Heart left ventricle (tissue), 13 donors: Measurements from ENCODE around the gene ADCK1.

Experiments
- POLR2A ChIP-seq, 2 donors: fragments of 450-650 bp; IDR thresholded peaks; one replicate each; pipeline ENCODE4 v1.6.1; 2017; ENCODE audit warnings: antibody characterized with exemption in 2 of 2, mild to moderate bottlenecking in 2 of 2, moderate library complexity in 2 of 2
- TF ChIP-seq, protein P1 (sequence below), 12 donors: fragments of 200-600 bp; sonication (generic) in 4 of 12; IDR thresholded peaks; one replicate each; pipeline versions ENCODE4 v1.5.0 to v1.8.0; 2018 to 2022; ENCODE audit warnings: antibody characterized with exemption in 12 of 12, mild to moderate bottlenecking in 5 of 12
- donor health status: ischemic (EF 13 %, LVEDD 7.1; RV severe dilation, severe dysfunction).
- donor health status: DM: no; HTN: yes; CAD: no.
- donor health status: DM: no; HTN: no; CAD: no.
- donor health status: ischemic (EF 25% LVEDD 6.9; RV normal size, moderate dysfunction).
- donor health status: ischemic (EF 25% LVEDD 5.7; RV mildly dilated, moderate dysfunction).
- donor health status: ischemic (EF 35%, LVEDD 5.7; RV mildly dilated, moderate dysfunction).
- donor health status: nonischemic (EF 11% LVEDD 7.7; RV severe dilation, severe dysfunction).
- donor health status: DM: yes; HTN: yes; CAD: no.
- donor health status: PGD.
- donor health status: ischemic (EF 29% LVEDD 5.4; RV normal size, mild dysfunction).
- donor health status: nonischemic (EF 23%, LVEDD 6.1; RV moderate dilation, normal function).

DNA sequence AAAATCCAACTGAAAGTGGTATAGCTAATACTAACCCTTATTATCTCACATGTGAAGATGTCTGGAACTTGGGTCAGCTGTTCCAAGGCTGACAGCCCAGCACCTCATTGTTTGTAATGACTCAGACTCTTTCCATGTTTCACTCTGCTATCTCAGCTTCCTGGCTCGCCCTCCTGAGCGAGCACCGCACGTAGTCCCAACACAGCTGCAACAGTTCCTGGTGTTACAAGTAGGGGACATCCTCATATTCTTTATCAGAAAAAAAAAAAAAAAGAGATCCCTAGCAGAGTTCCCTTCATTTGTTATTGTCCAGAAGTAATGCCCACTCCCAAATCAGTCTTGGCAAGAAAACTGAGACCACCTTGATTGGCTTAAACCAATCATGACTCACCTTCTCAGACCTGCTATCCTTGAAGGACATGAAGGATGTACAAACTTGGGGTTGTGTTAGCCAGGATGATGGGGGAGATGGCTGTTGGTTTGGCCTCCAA is 92.5 kb downstream of the ADCK1 start:
- TF ChIP-seq, protein P1, sequence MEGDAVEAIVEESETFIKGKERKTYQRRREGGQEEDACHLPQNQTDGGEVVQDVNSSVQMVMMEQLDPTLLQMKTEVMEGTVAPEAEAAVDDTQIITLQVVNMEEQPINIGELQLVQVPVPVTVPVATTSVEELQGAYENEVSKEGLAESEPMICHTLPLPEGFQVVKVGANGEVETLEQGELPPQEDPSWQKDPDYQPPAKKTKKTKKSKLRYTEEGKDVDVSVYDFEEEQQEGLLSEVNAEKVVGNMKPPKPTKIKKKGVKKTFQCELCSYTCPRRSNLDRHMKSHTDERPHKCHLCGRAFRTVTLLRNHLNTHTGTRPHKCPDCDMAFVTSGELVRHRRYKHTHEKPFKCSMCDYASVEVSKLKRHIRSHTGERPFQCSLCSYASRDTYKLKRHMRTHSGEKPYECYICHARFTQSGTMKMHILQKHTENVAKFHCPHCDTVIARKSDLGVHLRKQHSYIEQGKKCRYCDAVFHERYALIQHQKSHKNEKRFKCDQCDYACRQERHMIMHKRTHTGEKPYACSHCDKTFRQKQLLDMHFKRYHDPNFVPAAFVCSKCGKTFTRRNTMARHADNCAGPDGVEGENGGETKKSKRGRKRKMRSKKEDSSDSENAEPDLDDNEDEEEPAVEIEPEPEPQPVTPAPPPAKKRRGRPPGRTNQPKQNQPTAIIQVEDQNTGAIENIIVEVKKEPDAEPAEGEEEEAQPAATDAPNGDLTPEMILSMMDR (IDR thresholded peaks at IDR 0.05), result peak in 3 of 12 donors; percentile 5 to 26 (median 23)
- no peak for TF ChIP-seq POLR2A (IDR thresholded peaks at IDR 0.05)
